Right cardiac atrium (tissue), 5 donors: ENCODE data around the gene LDHB. TPM values are rescaled to one million over a fixed set of nuclear protein-coding genes. Genes with fewer than 3 reads are reported as not detected.

Experiments
- ATAC-seq, 2 donors: fragments of 200-7000 bp; cut with Tn5 transposase; one replicate each; pipeline versions ENCODE4 v1.8.0 to v1.9.1; 2020; ENCODE audit warnings: moderate library complexity in 2 of 2, mild to moderate bottlenecking in 1 of 2
- DNase-seq, 3 donors: peaks; one replicate each; pipeline ENCODE4 v3.0.0-alpha.2; 2020
- H3K27ac ChIP-seq: one replicate; pipeline ENCODE4 v1.5.1; 2013; ENCODE audit warnings: mild to moderate bottlenecking, low read length, control low read depth, moderate library complexity
- H3K27me3 ChIP-seq: one replicate; pipeline ENCODE4 v1.6.1; 2013; ENCODE audit not compliant: control insufficient read depth, insufficient read depth
- H3K4me1 ChIP-seq: one replicate; pipeline ENCODE4 v1.6.1; 2013; ENCODE audit warnings: low read length; ENCODE audit not compliant: control insufficient read depth, insufficient read depth
- H3K4me3 ChIP-seq: one replicate; pipeline ENCODE4 v1.5.1; 2013; ENCODE audit warnings: low read length, control low read depth
- H3K9me3 ChIP-seq: one replicate; pipeline ENCODE4 v1.6.1; 2013; ENCODE audit warnings: low read length; ENCODE audit not compliant: control insufficient read depth
- WGBS: extraction: QIAGEN DNeasy Blood & Tissue Kit; methylation state at CpG from one replicate; pipeline ENCODE4 v1.1.7; 2013; 5-methylcytosine and 5-hydroxymethylcytosine counted together
- intact Hi-C, 4 donors: fragments of 100-400 bp; cut with DNase I; formaldehyde crosslinking; loops; one replicate each; pipeline versions ENCODE4 v1.11.0 to v1.14.0; 2022 to 2023
- polyA plus RNA-seq: library from polyadenylated mRNA; stranded (reverse); fragments of 200-250 nt; gene quantifications from one replicate; pipeline ENCODE4 v1.2.3, GENCODE V29; 2013
- total RNA-seq, 4 donors: library from RNA; stranded (reverse); fragmentation: NEBNext Ultra II Directional; extraction: Animal tissue kit (Norgen Biotek cat#: 25700); gene quantifications; one replicate each; pipeline ENCODE4 v1.2.1, GENCODE V29; 2021
- donor health status: healthy with polysubstance abuse.
- donor health status: DM: no; HTN: yes; CAD: no.
- donor health status: DM: no; HTN: no; CAD: no.
- donor health status: DM: no; HTN: yes; CAD: no; lungs with severe emphysema.
- donor health status: DM: yes; HTN: yes; CAD: no.

Gene LDHB
- total and polyA plus RNA-seq, 5 donors: 1,103 to 1,635 (median 1,318) TPM

- ATAC-seq: peak; percentile 47 to 90
- Histone ChIP-seq H3K27me3 (no peaks in the 10 kb centered on the region), H3K27ac (no peak overlapping the region), H3K9me3 (no peaks in the 10 kb centered on the region), H3K4me3 (no peak overlapping the region), H3K4me1 (peaks cover 3% of the 10 kb centered on the region)
- 31% methylated on average over 1 of the region's 1 CpG for WGBS
- intact Hi-C loops: no loop called here
- DNase-seq: no peak
Observed at GRCh38 chr12:21642707-21643389, 14.8 kb downstream of the LDHB start.

- ATAC-seq: no peak
- DNase-seq: no peak
- Histone ChIP-seq H3K9me3 (no peaks in the 10 kb centered on the region), H3K4me1 (no peaks in the 10 kb centered on the region), H3K27me3 (no peaks in the 10 kb centered on the region), H3K27ac (no peak overlapping the region), H3K4me3 (no peak overlapping the region)
- WGBS: 45% methylated on average over 1 of the region's 1 CpG
- intact Hi-C loops: no loop called here
Observed at GRCh38 chr12:21638054-21638891, 19.4 kb downstream of the LDHB start.

- H3K4me1 ChIP-seq: no peaks in the 10 kb centered on the region
- no peaks in the 10 kb centered on the region for H3K9me3 ChIP-seq
- WGBS: 97% methylated on average over 3 of the region's 3 CpGs
- no peak overlapping the region for H3K4me3 ChIP-seq
- H3K27me3 ChIP-seq: no peaks in the 10 kb centered on the region
- intact Hi-C loops: no loop called here
- ATAC-seq (no peak), DNase-seq (no peak)
- no peak overlapping the region for H3K27ac ChIP-seq
Observed at GRCh38 chr12:21634245-21634644, 23.4 kb downstream of the LDHB start.

- no peak overlapping the region for H3K4me3 ChIP-seq
- 26% methylated on average over 2 of the region's 2 CpGs for WGBS
- H3K9me3 ChIP-seq: no peaks in the 10 kb centered on the region
- DNase-seq (no peak), ATAC-seq (no peak)
- H3K27me3 ChIP-seq: no peaks in the 10 kb centered on the region
- no peak overlapping the region for H3K27ac ChIP-seq
- intact Hi-C loops: no loop called here
- H3K4me1 ChIP-seq: no peaks in the 10 kb centered on the region
Observed at GRCh38 chr12:21631367-21631766, 26.3 kb downstream of the LDHB start.

GRCh38 chr12:21627924-21628323 is 29.7 kb downstream of the LDHB start:
- no peaks in the 10 kb centered on the region for H3K9me3 ChIP-seq
- ATAC-seq (peak; percentile 65 to 75), DNase-seq (no peak)
- H3K4me3 ChIP-seq: no peak overlapping the region
- H3K4me1 ChIP-seq: no peaks in the 10 kb centered on the region
- H3K27ac ChIP-seq: no peak overlapping the region
- intact Hi-C loops: no loop called here
- H3K27me3 ChIP-seq: no peaks in the 10 kb centered on the region
- 64% methylated on average over 2 of the region's 2 CpGs for WGBS

GRCh38 chr12:21618566-21618965 is 39.1 kb downstream of the LDHB start:
- intact Hi-C loops: no loop called here
- no peak for ATAC-seq
- Histone ChIP-seq H3K4me3 (no peak overlapping the region), H3K4me1 (no peaks in the 10 kb centered on the region), H3K27me3 (no peaks in the 10 kb centered on the region), H3K27ac (no peak overlapping the region), H3K9me3 (no peaks in the 10 kb centered on the region)
- no peak for DNase-seq

- ATAC-seq (no peak), DNase-seq (no peak)
- Histone ChIP-seq H3K9me3 (no peaks in the 10 kb centered on the region), H3K27ac (no peak overlapping the region), H3K4me1 (no peaks in the 10 kb centered on the region), H3K4me3 (no peak overlapping the region), H3K27me3 (no peaks in the 10 kb centered on the region)
- 77% methylated on average over 3 of the region's 3 CpGs for WGBS
- intact Hi-C loops: no loop called here
Observed at GRCh38 chr12:21617030-21617429, 40.6 kb downstream of the LDHB start.

- no peaks in the 10 kb centered on the region for H3K9me3 ChIP-seq
- WGBS: 28% methylated on average over 1 of the region's 1 CpG
- no peaks in the 10 kb centered on the region for H3K27me3 ChIP-seq
- intact Hi-C loops: no loop called here
- no peak overlapping the region for H3K27ac ChIP-seq
- DNase-seq (no peak), ATAC-seq (no peak)
- no peaks in the 10 kb centered on the region for H3K4me1 ChIP-seq
- H3K4me3 ChIP-seq: no peak overlapping the region
Observed at GRCh38 chr12:21615431-21615830, 42.2 kb downstream of the LDHB start.

GRCh38 chr12:21614506-21614905 is 43.1 kb downstream of the LDHB start:
- Histone ChIP-seq H3K4me3 (no peak overlapping the region), H3K9me3 (no peaks in the 10 kb centered on the region), H3K27me3 (no peaks in the 10 kb centered on the region), H3K27ac (no peak overlapping the region), H3K4me1 (no peaks in the 10 kb centered on the region)
- intact Hi-C loops: loop anchor here in 1 of 4 donors (5.0 kb wide), 1 partner anchor 63 kb away; no protein-coding TSS in a partner anchor
- ATAC-seq (no peak), DNase-seq (no peak)
- 88% methylated on average over 2 of the region's 2 CpGs for WGBS

GRCh38 chr12:21613931-21614330 is 43.7 kb downstream of the LDHB start:
- no peak for ATAC-seq
- H3K4me3 ChIP-seq: no peak overlapping the region
- WGBS: 44% methylated on average over 2 of the region's 2 CpGs
- H3K27ac ChIP-seq: no peak overlapping the region
- intact Hi-C loops: loop anchor here in 1 of 4 donors (5.0 kb wide), 1 partner anchor 63 kb away; no protein-coding TSS in a partner anchor
- H3K27me3 ChIP-seq: no peaks in the 10 kb centered on the region
- H3K4me1 ChIP-seq: no peaks in the 10 kb centered on the region
- H3K9me3 ChIP-seq: no peaks in the 10 kb centered on the region
- no peak for DNase-seq

- no peak overlapping the region for H3K27ac ChIP-seq
- no peak for DNase-seq
- peaks cover 1% of the 10 kb centered on the region for H3K4me1 ChIP-seq
- H3K9me3 ChIP-seq: no peaks in the 10 kb centered on the region
- intact Hi-C loops: loop anchor here in 2 of 4 donors (2.0 to 5.0 kb wide), 2 partner anchors 73 to 74 kb away; no protein-coding TSS in a partner anchor
- H3K27me3 ChIP-seq: no peaks in the 10 kb centered on the region
- no peak for ATAC-seq
- no peak overlapping the region for H3K4me3 ChIP-seq
Observed at GRCh38 chr12:21608196-21608595, 49.4 kb downstream of the LDHB start.
